ENCODE results near the gene UTF1. TPM values are rescaled to one million over a fixed set of nuclear protein-coding genes. Genes with fewer than 3 reads are reported as not detected.

UTF1 gene
- total and polyA plus RNA-seq, 2 experiments from 2014 or later: 12.2 to 51.4 TPM

DNA sequence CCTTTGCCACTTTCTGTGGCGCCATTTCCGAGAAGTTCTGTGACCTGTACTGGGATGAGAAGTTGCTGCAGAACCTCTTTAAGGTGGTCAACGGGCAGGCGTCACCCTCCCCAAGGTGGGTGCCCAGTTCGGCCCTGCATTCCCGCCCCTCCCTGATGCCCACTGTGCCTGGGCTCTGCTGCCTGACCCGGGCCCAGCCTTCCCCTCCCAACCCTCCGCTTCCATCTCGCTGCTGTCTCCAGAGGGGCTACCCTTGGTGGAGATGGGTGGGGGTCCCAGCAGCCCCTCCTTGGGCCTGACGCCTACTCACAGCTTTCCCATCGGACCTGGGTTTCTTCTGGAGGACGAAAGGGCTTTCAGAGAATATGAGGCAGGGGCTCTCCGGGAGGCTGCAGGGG lies 30.5 kb upstream of the UTF1 start:
- no peak for DNase-seq (ENCODE audit: low spot score)
- no peak overlapping the region for H3K4me2 ChIP-seq
- Mint-ChIP-seq H3K27ac (0 out of 2 replicates have a peak overlapping the region, but pooled peaks have one; percentile 59), H3K9me3 (no peaks in the 10 kb centered on the region), H3K27me3 (ENCODE audit: insufficient read depth, low read depth, poor library complexity) (peaks cover 4% of the 10 kb centered on the region), H3K36me3 (ENCODE audit: low read depth) (no peaks in the 10 kb centered on the region), H3K4me1 (no peaks in the 10 kb centered on the region), H3K4me3 (no peak overlapping the region)
- no peak for ATAC-seq
- H3K9me2 ChIP-seq (ENCODE audit: insufficient read depth): no peaks in the 10 kb centered on the region
- TF ChIP-seq EZH2 (IDR thresholded peaks at IDR 0.05; ENCODE audit: low read depth, unreplicated experiment): no peak
- TF ChIP-seq ZNF114 (CRISPR knock-in tag; IDR thresholded peaks at IDR 0.05): no peak
- TF ChIP-seq POLR2AphosphoS5 (IDR thresholded peaks at IDR 0.05; ENCODE audit: low read depth): no peak
- no peak for TF ChIP-seq CTCF (conservative IDR thresholded peaks at IDR 0.05; ENCODE audit: low read depth in 2 of 2)
- TF ChIP-seq, protein P1, sequence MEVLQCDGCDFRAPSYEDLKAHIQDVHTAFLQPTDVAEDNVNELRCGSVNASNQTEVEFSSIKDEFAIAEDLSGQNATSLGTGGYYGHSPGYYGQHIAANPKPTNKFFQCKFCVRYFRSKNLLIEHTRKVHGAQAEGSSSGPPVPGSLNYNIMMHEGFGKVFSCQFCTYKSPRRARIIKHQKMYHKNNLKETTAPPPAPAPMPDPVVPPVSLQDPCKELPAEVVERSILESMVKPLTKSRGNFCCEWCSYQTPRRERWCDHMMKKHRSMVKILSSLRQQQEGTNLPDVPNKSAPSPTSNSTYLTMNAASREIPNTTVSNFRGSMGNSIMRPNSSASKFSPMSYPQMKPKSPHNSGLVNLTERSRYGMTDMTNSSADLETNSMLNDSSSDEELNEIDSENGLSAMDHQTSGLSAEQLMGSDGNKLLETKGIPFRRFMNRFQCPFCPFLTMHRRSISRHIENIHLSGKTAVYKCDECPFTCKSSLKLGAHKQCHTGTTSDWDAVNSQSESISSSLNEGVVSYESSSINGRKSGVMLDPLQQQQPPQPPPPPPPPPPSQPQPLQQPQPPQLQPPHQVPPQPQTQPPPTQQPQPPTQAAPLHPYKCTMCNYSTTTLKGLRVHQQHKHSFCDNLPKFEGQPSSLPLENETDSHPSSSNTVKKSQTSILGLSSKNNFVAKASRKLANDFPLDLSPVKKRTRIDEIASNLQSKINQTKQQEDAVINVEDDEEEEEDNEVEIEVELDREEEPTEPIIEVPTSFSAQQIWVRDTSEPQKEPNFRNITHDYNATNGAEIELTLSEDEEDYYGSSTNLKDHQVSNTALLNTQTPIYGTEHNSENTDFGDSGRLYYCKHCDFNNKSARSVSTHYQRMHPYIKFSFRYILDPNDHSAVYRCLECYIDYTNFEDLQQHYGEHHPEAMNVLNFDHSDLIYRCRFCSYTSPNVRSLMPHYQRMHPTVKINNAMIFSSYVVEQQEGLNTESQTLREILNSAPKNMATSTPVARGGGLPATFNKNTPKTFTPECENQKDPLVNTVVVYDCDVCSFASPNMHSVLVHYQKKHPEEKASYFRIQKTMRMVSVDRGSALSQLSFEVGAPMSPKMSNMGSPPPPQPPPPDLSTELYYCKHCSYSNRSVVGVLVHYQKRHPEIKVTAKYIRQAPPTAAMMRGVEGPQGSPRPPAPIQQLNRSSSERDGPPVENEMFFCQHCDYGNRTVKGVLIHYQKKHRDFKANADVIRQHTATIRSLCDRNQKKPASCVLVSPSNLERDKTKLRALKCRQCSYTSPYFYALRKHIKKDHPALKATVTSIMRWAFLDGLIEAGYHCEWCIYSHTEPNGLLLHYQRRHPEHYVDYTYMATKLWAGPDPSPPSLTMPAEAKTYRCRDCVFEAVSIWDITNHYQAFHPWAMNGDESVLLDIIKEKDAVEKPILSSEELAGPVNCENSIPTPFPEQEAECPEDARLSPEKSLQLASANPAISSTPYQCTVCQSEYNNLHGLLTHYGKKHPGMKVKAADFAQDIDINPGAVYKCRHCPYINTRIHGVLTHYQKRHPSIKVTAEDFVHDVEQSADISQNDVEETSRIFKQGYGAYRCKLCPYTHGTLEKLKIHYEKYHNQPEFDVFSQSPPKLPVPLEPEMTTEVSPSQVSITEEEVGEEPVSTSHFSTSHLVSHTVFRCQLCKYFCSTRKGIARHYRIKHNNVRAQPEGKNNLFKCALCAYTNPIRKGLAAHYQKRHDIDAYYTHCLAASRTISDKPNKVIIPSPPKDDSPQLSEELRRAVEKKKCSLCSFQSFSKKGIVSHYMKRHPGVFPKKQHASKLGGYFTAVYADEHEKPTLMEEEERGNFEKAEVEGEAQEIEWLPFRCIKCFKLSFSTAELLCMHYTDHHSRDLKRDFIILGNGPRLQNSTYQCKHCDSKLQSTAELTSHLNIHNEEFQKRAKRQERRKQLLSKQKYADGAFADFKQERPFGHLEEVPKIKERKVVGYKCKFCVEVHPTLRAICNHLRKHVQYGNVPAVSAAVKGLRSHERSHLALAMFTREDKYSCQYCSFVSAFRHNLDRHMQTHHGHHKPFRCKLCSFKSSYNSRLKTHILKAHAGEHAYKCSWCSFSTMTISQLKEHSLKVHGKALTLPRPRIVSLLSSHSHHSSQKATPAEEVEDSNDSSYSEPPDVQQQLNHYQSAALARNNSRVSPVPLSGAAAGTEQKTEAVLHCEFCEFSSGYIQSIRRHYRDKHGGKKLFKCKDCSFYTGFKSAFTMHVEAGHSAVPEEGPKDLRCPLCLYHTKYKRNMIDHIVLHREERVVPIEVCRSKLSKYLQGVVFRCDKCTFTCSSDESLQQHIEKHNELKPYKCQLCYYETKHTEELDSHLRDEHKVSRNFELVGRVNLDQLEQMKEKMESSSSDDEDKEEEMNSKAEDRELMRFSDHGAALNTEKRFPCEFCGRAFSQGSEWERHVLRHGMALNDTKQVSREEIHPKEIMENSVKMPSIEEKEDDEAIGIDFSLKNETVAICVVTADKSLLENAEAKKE (CRISPR knock-in tag; IDR thresholded peaks at IDR 0.05): no peak
- TF ChIP-seq, protein P2, sequence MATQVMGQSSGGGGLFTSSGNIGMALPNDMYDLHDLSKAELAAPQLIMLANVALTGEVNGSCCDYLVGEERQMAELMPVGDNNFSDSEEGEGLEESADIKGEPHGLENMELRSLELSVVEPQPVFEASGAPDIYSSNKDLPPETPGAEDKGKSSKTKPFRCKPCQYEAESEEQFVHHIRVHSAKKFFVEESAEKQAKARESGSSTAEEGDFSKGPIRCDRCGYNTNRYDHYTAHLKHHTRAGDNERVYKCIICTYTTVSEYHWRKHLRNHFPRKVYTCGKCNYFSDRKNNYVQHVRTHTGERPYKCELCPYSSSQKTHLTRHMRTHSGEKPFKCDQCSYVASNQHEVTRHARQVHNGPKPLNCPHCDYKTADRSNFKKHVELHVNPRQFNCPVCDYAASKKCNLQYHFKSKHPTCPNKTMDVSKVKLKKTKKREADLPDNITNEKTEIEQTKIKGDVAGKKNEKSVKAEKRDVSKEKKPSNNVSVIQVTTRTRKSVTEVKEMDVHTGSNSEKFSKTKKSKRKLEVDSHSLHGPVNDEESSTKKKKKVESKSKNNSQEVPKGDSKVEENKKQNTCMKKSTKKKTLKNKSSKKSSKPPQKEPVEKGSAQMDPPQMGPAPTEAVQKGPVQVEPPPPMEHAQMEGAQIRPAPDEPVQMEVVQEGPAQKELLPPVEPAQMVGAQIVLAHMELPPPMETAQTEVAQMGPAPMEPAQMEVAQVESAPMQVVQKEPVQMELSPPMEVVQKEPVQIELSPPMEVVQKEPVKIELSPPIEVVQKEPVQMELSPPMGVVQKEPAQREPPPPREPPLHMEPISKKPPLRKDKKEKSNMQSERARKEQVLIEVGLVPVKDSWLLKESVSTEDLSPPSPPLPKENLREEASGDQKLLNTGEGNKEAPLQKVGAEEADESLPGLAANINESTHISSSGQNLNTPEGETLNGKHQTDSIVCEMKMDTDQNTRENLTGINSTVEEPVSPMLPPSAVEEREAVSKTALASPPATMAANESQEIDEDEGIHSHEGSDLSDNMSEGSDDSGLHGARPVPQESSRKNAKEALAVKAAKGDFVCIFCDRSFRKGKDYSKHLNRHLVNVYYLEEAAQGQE (IDR thresholded peaks at IDR 0.05; ENCODE audit: unreplicated experiment): no peak
- TF ChIP-seq STAT1 (IDR thresholded peaks at IDR 0.05; ENCODE audit: unreplicated experiment): no peak
- TF ChIP-seq ETS1 (IDR thresholded peaks at IDR 0.05): no peak
- no peak for TF ChIP-seq EZH2phosphoT487 (IDR thresholded peaks at IDR 0.05; ENCODE audit: unreplicated experiment)
- TF ChIP-seq NANOG (IDR thresholded peaks at IDR 0.05; ENCODE audit: borderline replicate concordance): no peak
- TF ChIP-seq ZNF331 (CRISPR knock-in tag; IDR thresholded peaks at IDR 0.05; ENCODE audit: low read depth): no peak
- TF ChIP-seq JUNB (IDR thresholded peaks at IDR 0.05; ENCODE audit: unreplicated experiment): no peak
- no peaks in the 10 kb centered on the region for H4K20me1 ChIP-seq (replicated peaks; ENCODE audit: insufficient read depth)
- no peaks in the 10 kb centered on the region for H3K27me3 ChIP-seq (ENCODE audit: insufficient read depth)
- H3K4me1 ChIP-seq (ENCODE audit: insufficient read depth): no peaks in the 10 kb centered on the region
- H3K4me3 ChIP-seq: no peak overlapping the region
- no peaks in the 10 kb centered on the region for H3K36me3 ChIP-seq (ENCODE audit: insufficient read depth)
- H2AFZ ChIP-seq: no peak overlapping the region
- no peak overlapping the region for H3K27ac ChIP-seq (ENCODE audit: low read depth)
- no peaks in the 10 kb centered on the region for H3K79me2 ChIP-seq (replicated peaks; ENCODE audit: insufficient read depth)
- no peaks in the 10 kb centered on the region for H3F3A ChIP-seq (replicated peaks; ENCODE audit: low read depth)

All from GM23338 (cell line).